HCT116 (cell line): ENCODE results near the gene ZIC4. TPM values are rescaled to one million over a fixed set of nuclear protein-coding genes. Genes with fewer than 3 reads are reported as not detected.
A peak's percentile ranks its signal among the peaks of the same experiment; 100 is the strongest.

Source experiments
- ATAC-seq: fragments of 200-7000 bp; cut with Tn5 transposase; 2 replicates; pipeline ENCODE4 v1.9.1; 2020; ENCODE audit warnings: mild to moderate bottlenecking, moderate library complexity
- BruUV-seq: library from RNA; stranded (reverse); fragments of 400-500 nt; replicated peaks from 2 replicates; lab custom pipeline; 2021; lab: Mats Ljungman, UMichigan
- CTCF ChIA-PET: fragments of 300-600 bp; sonication (Branson Sonifier 250); formaldehyde crosslinking; loops from one replicate; lab custom pipeline; 2021; ENCODE audit warnings: antibody characterized with exemption; lab: Charles Lee
- POLR2A ChIA-PET: fragments of 300-600, 350-600 bp; sonication (Branson Sonifier 250); formaldehyde crosslinking; loops from one replicate; lab custom pipeline; 2021; ENCODE audit warnings: antibody characterized with exemption; lab: Charles Lee
- RAD21 ChIA-PET, 2 experiments: fragments of 300-600 bp; sonication (Branson Sonifier 250); formaldehyde crosslinking; loops; one replicate each; lab custom pipeline; 2023; ENCODE audit warnings: low total read pairs in 2 of 2; ENCODE audit not compliant: uncharacterized antibody in 2 of 2, unreplicated experiment in 2 of 2, low non-redundant PET in 1 of 2; lab: Charles Lee
- DNase-seq: peaks from one replicate; pipeline ENCODE4 v3.0.0-alpha.2; 2010; ENCODE audit warnings: low read depth, low spot score
- H2AFZ ChIP-seq: fragments of 200-600 bp; shearing (Covaris generic), sonication (generic); 2 replicates; pipeline ENCODE4 v1.6.1; 2017; ENCODE audit warnings: low read depth, mixed run types, mixed read lengths, antibody characterized with exemption, low read length; ENCODE audit not compliant: poor library complexity, severe bottlenecking
- H3K27ac ChIP-seq: 2 replicates; pipeline ENCODE4 v1.5.1; 2012; ENCODE audit warnings: low read depth, low read length
- H3K27me3 ChIP-seq: fragments of 200-600 bp; sonication (generic); 2 replicates; pipeline ENCODE4 v1.6.1; 2016; ENCODE audit warnings: mixed run types, low read length, mixed read lengths; ENCODE audit not compliant: insufficient read depth
- H3K36me3 ChIP-seq, 2 experiments: fragments of 200-500 bp in 1 of 2; fragments of 200-600 bp in 1 of 2; sonication (Bioruptor generic) in 1 of 2; sonication (generic) in 1 of 2; 2 replicates each; pipeline versions ENCODE4 v1.5.1 to v1.6.1; 2014 to 2016; ENCODE audit warnings: low read length in 2 of 2, inconsistent platforms in 1 of 2, mixed read lengths in 1 of 2, mixed run types in 1 of 2; ENCODE audit not compliant: insufficient read depth in 2 of 2, control insufficient read depth in 1 of 2
- H3K4me1 ChIP-seq, 2 experiments: fragments of 200-600 bp in 1 of 2; sonication (generic) in 1 of 2; 2 replicates each; pipeline versions ENCODE4 v1.5.1 to v1.6.1; 2012 to 2017; ENCODE audit warnings: low read length in 2 of 2, inconsistent platforms in 1 of 2, mild to moderate bottlenecking in 1 of 2, mixed read lengths in 1 of 2, mixed run types in 1 of 2, moderate library complexity in 1 of 2; ENCODE audit not compliant: insufficient read depth in 2 of 2, control insufficient read depth in 1 of 2
- H3K4me2 ChIP-seq: fragments of 200-600 bp; sonication (generic); 2 replicates; pipeline ENCODE4 v1.6.1; 2017; ENCODE audit warnings: mixed run types, low read length, mixed read lengths
- H3K4me3 ChIP-seq, 2 experiments: fragments of 200-600 bp in 1 of 2; sonication (generic) in 1 of 2; replicated peaks in 1 of 2; 2 replicates each; pipeline ENCODE4 v1.5.1; 2011 to 2016; ENCODE audit warnings: low read length in 2 of 2, control low read depth in 1 of 2, low read depth in 1 of 2, mild to moderate bottlenecking in 1 of 2, mixed read lengths in 1 of 2, mixed run types in 1 of 2
- H3K79me2 ChIP-seq: fragments of 200-600 bp; sonication (generic); 2 replicates; pipeline ENCODE4 v1.6.1; 2017; ENCODE audit warnings: mild to moderate bottlenecking, mixed run types, low read length, moderate library complexity, mixed read lengths; ENCODE audit not compliant: insufficient read depth
- H3K9ac ChIP-seq: fragments of 200-600 bp; sonication (generic); 2 replicates; pipeline ENCODE4 v1.6.1; 2016; ENCODE audit warnings: low read length, mixed read lengths
- H3K9me2 ChIP-seq: fragments of 200-600 bp; sonication (generic), shearing (Covaris generic); 2 replicates; pipeline ENCODE4 v1.6.1; 2017; ENCODE audit warnings: mixed run types, mild to moderate bottlenecking, moderate library complexity; ENCODE audit not compliant: insufficient read depth
- H3K9me3 ChIP-seq, 2 experiments: fragments of 200-500 bp in 1 of 2; fragments of 200-600 bp in 1 of 2; sonication (Bioruptor generic) in 1 of 2; sonication (generic) in 1 of 2; 2 replicates each; pipeline ENCODE4 v1.6.1; 2014 to 2017; ENCODE audit warnings: low read length in 2 of 2, mixed read lengths in 2 of 2, inconsistent platforms in 1 of 2, low read depth in 1 of 2, mild to moderate bottlenecking in 1 of 2, mixed run types in 1 of 2, moderate library complexity in 1 of 2; ENCODE audit not compliant: control insufficient read depth in 1 of 2, insufficient read depth in 1 of 2
- H4K20me1 ChIP-seq: fragments of 200-600 bp; sonication (generic), shearing (Covaris generic); 2 replicates; pipeline ENCODE4 v1.6.1; 2017; ENCODE audit warnings: mixed run types, mild to moderate bottlenecking, moderate library complexity; ENCODE audit not compliant: insufficient read depth
- CBX3 ChIP-seq: IDR thresholded peaks from 2 replicates; pipeline ENCODE4 v1.6.1; 2012; ENCODE audit warnings: low read depth
- CEBPB ChIP-seq: IDR thresholded peaks from 2 replicates; pipeline ENCODE4 v1.6.1; 2012; ENCODE audit warnings: low read depth
- FOSL1 ChIP-seq: IDR thresholded peaks from 2 replicates; pipeline ENCODE4 v1.6.1; 2012; ENCODE audit warnings: low read depth
- JUND ChIP-seq: IDR thresholded peaks from 2 replicates; pipeline ENCODE4 v1.6.1; 2012
- POLR2A ChIP-seq: IDR thresholded peaks from 2 replicates; pipeline ENCODE4 v1.7.0; 2011; ENCODE audit warnings: borderline replicate concordance; ENCODE audit not compliant: insufficient read depth, insufficient read length; ENCODE audit errors: extremely low read depth
- YY1 ChIP-seq: IDR thresholded peaks from 2 replicates; pipeline ENCODE4 v1.6.1; 2011; ENCODE audit warnings: low read length, low read depth, moderate library complexity, mild to moderate bottlenecking; ENCODE audit not compliant: insufficient replicate concordance; ENCODE audit errors: extremely low read depth
- intact Hi-C: fragments of 100-400 bp; cut with micrococcal nuclease; formaldehyde crosslinking; loops from 2 replicates; pipeline ENCODE4 v1.10.0; 2022
- total RNA-seq: library from RNA; stranded (reverse); gene quantifications from one replicate; pipeline ENCODE4 v1.2.1, GENCODE V29; 2021; ENCODE audit not compliant: unreplicated experiment
- TF ChIP-seq, protein P1 (sequence below): IDR thresholded peaks from 2 replicates; pipeline ENCODE4 v1.6.1; 2012
- TF ChIP-seq, protein P2 (sequence below): IDR thresholded peaks from 2 replicates; pipeline ENCODE4 v1.6.1; 2012

The ZIC4 gene
- total RNA-seq, 1 experiment from 2014 or later: not detected

DNA sequence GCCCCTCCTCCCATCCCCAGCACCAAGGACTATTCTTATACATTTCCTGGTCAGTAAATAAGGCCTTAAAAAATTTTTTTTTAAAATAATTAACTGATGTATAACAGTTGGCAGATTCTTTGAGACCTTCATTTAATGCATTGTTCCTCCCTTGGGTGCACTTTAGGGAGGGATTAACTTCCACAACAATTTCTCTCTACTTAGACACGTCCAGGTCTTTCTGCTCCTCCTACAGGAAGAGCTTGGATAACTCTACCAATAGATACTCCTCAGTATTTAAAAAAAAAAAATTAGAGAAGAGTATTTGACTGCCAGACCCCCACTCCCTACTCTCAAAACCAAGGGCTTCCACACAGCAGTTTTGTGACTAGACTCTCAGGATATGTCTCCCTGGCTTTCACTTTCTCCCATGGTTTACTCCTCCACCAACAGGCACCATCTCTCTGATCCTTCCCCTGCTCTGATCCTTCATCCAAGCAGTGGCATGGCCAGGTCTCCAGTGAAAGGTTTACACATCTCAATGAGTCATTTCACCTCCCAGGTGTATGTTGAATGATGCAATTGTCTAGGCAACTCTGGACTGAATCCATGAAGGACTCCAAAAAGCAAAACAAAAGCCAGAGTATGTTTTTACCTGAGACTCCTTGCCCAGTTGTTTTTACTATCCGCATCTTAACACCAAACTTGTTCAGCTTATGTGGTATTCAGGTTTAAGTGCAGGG lies 7.4 kb downstream of the ZIC4 start:
- BruUV-seq: no TSS peak
- H3K4me2 ChIP-seq: no peak overlapping the region
- H3K27me3 ChIP-seq: no peaks in the 10 kb centered on the region

More for the DNA sequence above, 7.4 kb downstream of the ZIC4 start:
- ChIA-PET CTCF (interaction anchor here (0.7 kb wide), 1 partner anchor 679 kb away, joined by 3 read pairs; no protein-coding TSS in a partner anchor), RAD21 (no interaction called here), POLR2A (no interaction called here)
- Histone ChIP-seq H3K9me2 (no peaks in the 10 kb centered on the region), H3K36me3 (no peaks in the 10 kb centered on the region), H3K79me2 (no peaks in the 10 kb centered on the region), H3K9ac (no peak overlapping the region), H3K9me3 (no peaks in the 10 kb centered on the region), H3K4me3 (no peak overlapping the region), H4K20me1 (no peaks in the 10 kb centered on the region), H3K27ac (no peak overlapping the region), H2AFZ (no peak overlapping the region), H3K4me1 (0 out of 4 replicates have a peak, but pooled peaks cover 0 to 3% of the 10 kb centered on the region in 2 experiments)
- peak; percentile 58 for ATAC-seq
- peak; percentile 22 for DNase-seq
- TF ChIP-seq, protein P1, sequence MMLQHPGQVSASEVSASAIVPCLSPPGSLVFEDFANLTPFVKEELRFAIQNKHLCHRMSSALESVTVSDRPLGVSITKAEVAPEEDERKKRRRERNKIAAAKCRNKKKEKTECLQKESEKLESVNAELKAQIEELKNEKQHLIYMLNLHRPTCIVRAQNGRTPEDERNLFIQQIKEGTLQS: peak; percentile 60; the same call in 1 of the 2 replicates
- TF ChIP-seq CEBPB (peak; percentile 81), POLR2A (no peak), JUND (peak; percentile 39), CBX3 (0 out of 2 replicates have a peak, but pooled peaks have one; percentile 46), FOSL1 (peak; percentile 47), YY1 (no peak)
- TF ChIP-seq, protein P2, sequence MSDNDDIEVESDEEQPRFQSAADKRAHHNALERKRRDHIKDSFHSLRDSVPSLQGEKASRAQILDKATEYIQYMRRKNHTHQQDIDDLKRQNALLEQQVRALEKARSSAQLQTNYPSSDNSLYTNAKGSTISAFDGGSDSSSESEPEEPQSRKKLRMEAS: 0 out of 2 replicates have a peak, but pooled peaks have one; percentile 24
- intact Hi-C loops: no loop called here
